ENCODE measurements around the gene KLHDC9. TPM values are rescaled to one million over a fixed set of nuclear protein-coding genes. Genes with fewer than 3 reads are reported as not detected.
A peak's percentile ranks its signal among the peaks of the same experiment; 100 is the strongest.

The KLHDC9 gene
- total and polyA plus RNA-seq, 7 donors = 0.34 to 5.9 (median 2.7) TPM

GRCh38 chr1:161127649-161128048 lies 29.5 kb downstream of the KLHDC9 start:
- Histone ChIP-seq H3K27me3 (ENCODE audit: insufficient read depth in 3 of 3, low read length in 2 of 3) (no peaks in the 10 kb centered on the region), H3K27ac (no peak overlapping the region), H3K9me3 (no peaks in the 10 kb centered on the region), H3K36me3 (ENCODE audit: insufficient read depth in 1 of 2, low read depth in 1 of 2) (peaks cover 9 to 80% of the 10 kb centered on the region in 2 donors), H3K4me1 (peaks cover 30% of the 10 kb centered on the region), H3K4me3 (no peak overlapping the region)
- DNase-seq (no peak), ATAC-seq (no peak)
- 78 to 81% (median 79%) methylated on average over 2 of the region's 2 CpGs for WGBS, 3 donors
- TF ChIP-seq CTCF (IDR thresholded peaks at IDR 0.05) = no peak
- intact Hi-C loops (cut with DNase I) = no loop called here

DNA sequence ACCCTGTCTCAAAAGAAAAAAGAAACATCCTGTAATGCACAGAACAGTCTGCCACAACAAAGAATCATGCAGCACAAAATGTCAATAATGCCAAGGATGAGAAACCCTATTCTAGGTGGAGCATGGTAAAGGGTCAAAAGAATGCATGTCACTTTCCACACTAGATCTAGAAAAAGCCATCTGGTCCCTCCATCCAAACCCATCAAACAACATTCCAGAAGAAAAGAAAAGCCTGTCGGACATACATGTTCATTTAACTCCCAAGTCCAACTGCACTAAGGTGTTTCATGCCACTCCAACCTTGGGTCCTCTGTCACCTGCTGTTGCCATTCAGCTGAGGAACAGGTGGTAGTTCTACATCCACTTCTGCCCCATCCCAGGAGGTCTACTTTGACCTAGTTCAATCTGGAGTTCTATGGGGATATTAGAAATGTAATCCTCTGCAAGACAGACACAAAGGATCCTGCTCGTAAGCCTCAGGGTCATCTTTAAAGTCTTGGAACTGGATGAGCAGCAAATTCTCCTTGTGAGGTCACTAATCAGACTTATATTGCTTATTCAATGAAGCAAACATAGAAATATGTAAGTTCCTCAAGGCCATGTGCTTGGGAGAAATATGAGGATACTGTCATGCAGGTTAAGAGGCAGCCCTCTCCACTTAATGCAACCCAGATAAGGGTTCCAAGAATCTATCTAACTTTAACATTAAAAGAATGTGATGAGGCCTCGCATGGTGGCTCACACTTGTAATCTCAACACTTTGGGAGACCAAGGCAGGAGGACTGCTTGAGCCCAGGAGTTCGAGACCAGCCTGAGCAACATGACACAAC lies 30.6 kb downstream of the KLHDC9 start:
- WGBS, 3 donors = 66 to 72% (median 70%) methylated on average over 4 of the region's 4 CpGs
- Histone ChIP-seq H3K4me1 (peaks cover 33% of the 10 kb centered on the region), H3K27me3 (ENCODE audit: insufficient read depth in 3 of 3, low read length in 2 of 3) (no peaks in the 10 kb centered on the region), H3K4me3 (no peak overlapping the region), H3K36me3 (ENCODE audit: insufficient read depth in 1 of 2, low read depth in 1 of 2) (peaks cover 9 to 69% of the 10 kb centered on the region in 2 donors), H3K9me3 (no peaks in the 10 kb centered on the region), H3K27ac (peak overlapping the region; percentile 12)
- DNase-seq = no peak
- intact Hi-C loops (cut with DNase I) = no loop called here
- no peak for ATAC-seq
- TF ChIP-seq CTCF (IDR thresholded peaks at IDR 0.05) = no peak

- TF ChIP-seq CTCF (IDR thresholded peaks at IDR 0.05) = no peak
- H3K27me3 ChIP-seq (ENCODE audit: insufficient read depth in 3 of 3, low read length in 2 of 3) = no peaks in the 10 kb centered on the region
- H3K27ac ChIP-seq = peak overlapping the region; percentile 92
- ATAC-seq (no peak), DNase-seq (no peak)
- H3K36me3 ChIP-seq (ENCODE audit: insufficient read depth in 1 of 2, low read depth in 1 of 2) = peaks cover 9 to 54% of the 10 kb centered on the region in 2 donors
- no peaks in the 10 kb centered on the region for H3K9me3 ChIP-seq
- 29 to 43% (median 31%) methylated on average over 1 of the region's 1 CpG for WGBS, 3 donors
- H3K4me1 ChIP-seq = peaks cover 39% of the 10 kb centered on the region
- intact Hi-C loops (cut with DNase I) = loop anchor here in 1 of 2 donors (5.0 kb wide), 1 partner anchor 83 kb away; the partner anchor contains the start of gene USF1
- peak overlapping the region; percentile 71 for H3K4me3 ChIP-seq
These were observed 32.1 kb downstream of the KLHDC9 start for GRCh38 chr1:161130266-161130665.

GRCh38 chr1:161131523-161132409 lies 33.6 kb downstream of the KLHDC9 start:
- Histone ChIP-seq H3K4me3 (peak overlapping the region; percentile 71), H3K27me3 (ENCODE audit: insufficient read depth in 3 of 3, low read length in 2 of 3) (no peaks in the 10 kb centered on the region), H3K9me3 (no peaks in the 10 kb centered on the region), H3K27ac (peak overlapping the region; percentile 92), H3K4me1 (peaks cover 46% of the 10 kb centered on the region), H3K36me3 (ENCODE audit: insufficient read depth in 1 of 2, low read depth in 1 of 2) (peaks cover 9 to 39% of the 10 kb centered on the region in 2 donors)
- no peak for TF ChIP-seq CTCF (IDR thresholded peaks at IDR 0.05)
- 3 to 4% (median 4%) methylated on average over 22 of the region's 22 CpGs for WGBS, 3 donors
- peak in 1 of 4 donors; percentile 6 for ATAC-seq
- intact Hi-C loops (cut with DNase I) = loop anchor here (1.0 to 5.0 kb wide), 3 partner anchors 23 to 84 kb away; partner anchors contain the start of genes B4GALT3 (in 1 of the 2) and USF1 (in 1 of the 2)
- DNase-seq = no peak

All from psoas muscle (tissue), 8 donors.